Stimulated activated CD4-positive, alpha-beta T cell treated with anti-CD3 and anti-CD28 coated beads, Interleukin-4, amount 100 ng/mL, for 48 hours (primary cell): ENCODE results near the gene NIPAL4.
A peak's percentile ranks its signal among the peaks of the same experiment; 100 is the strongest.

Experiments used
- DNase-seq, 2 donors: peaks; one replicate each; pipeline ENCODE4 v3.0.0-alpha.2; 2020; ENCODE audit warnings: low read depth in 2 of 2

The NIPAL4 gene

GRCh38 chr5:157485340-157485739 lies 25.3 kb downstream of the NIPAL4 start:
- DNase-seq: no peak

GRCh38 chr5:157485811-157486210 lies 25.8 kb downstream of the NIPAL4 start:
- DNase-seq: no peak

GRCh38 chr5:157486221-157486681 lies 26.2 kb downstream of the NIPAL4 start:
- DNase-seq: no peak

DNA sequence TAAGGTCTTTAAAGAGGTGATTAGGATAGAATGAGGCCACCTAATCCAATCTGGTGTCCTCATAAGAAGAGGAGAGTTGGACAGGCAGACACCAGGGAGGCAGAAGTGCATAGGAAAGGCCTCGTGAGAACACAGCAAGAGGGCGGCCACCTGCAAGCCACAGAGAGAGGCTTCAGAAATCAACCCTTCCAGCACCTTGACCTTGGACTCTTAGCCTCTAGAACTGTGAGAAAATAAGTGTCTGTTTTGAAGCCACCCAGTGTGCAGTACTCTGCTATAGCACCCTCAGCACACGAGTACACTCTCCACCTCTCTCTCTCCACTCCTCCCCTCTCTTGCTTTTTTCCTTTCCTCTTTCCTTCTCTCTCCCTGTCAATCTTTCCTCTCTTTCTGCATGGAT lies 26.8 kb downstream of the NIPAL4 start:
- DNase-seq: no peak

- DNase-seq: no peak
Measured at GRCh38 chr5:157487358-157487757, 27.3 kb downstream of the NIPAL4 start.

DNA sequence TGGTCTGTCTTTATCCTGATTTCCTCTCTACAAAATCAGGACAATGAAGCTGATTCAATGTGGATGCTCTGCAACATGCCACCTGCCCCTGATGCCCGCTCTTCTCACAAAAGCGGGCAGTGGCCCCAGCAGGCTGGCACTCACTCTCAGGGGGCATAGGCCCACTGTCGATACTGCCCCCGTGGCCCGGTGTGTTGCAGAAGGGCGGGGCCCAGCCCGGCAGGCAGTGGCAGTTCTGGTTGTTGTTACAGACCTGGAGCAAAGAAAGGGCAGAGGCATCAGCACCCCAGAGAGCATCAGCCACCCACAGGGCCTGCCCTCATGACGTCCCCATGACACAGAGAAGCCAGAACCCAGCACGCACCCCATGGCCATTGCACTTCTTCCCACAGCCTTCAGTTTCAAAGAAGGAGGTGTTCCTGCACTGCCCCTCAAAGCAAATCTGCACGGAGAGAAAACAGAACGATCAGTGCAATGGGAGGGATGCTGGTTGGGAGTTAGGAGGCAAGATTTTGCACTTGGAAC lies 31.5 kb downstream of the NIPAL4 start:
- no peak for DNase-seq

- no peak for DNase-seq
Measured at GRCh38 chr5:157492886-157493285, 32.9 kb downstream of the NIPAL4 start.

DNA sequence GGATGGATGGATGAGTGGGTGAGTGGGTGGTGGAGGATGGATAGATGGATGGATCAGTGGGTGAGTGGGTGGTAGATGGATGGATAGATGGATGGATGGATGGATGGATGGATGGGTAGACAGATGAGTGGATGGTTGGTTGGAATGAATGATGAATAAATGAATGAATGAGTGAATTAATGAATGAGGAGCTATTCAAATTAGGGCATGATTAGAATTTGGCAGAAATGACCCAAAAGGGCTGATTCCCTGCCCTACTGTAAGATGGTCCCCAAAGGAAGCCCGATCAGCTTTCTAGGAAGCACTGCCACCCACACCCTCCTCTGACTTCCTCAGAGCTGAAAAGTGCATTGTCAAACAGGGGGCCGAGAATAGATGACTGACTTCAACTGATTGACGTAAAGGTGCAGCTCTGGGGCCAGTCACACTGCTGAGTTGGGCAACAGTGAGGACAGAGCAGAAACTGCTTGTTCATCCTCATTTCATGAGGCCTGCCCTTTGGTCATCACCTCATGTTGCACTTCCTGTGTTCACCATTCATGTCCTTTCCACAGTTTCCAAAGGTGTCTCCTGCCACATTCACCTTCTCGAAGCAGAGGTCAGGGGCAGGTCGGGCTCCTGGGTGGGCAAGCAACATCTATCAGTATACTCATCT lies 34.3 kb downstream of the NIPAL4 start:
- no peak for DNase-seq

- no peak for DNase-seq
Measured at GRCh38 chr5:157496864-157497263, 36.9 kb downstream of the NIPAL4 start.

DNA sequence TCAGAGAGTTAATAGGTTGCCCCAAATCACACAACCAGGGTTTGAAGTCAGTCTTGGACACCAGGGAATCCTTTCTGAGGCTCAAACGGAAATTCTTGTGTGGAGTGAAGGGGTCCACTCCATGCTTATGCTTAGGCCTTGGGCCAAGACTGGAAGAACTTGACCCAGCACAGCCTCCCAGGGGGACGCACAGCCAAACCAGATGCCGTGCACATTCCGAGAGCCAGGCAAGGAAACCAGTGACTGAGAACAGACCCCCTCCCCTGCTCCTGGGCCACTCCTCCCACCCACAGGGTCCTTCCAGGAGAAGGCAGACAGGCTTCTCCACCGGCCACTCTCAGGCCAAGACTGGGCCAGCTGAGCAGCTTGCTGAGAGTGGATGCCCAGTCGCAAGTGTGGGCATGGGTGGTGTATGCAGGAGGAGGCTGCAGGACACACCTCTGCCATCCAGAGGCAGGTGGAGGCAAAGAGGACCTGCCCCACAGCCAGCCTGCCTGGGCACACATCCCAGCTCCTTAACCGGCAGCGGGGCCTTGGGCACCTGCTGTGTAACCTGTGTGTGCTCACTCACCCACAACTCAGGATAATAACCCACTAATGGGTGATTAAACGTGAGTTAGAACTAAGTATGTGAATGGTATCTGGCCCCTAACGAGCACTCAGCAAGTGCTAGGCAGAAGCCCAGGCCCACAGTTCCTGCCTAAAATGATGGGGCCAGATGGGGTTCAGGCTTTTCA lies 38.0 kb downstream of the NIPAL4 start:
- no peak for DNase-seq

- DNase-seq: no peak
Measured at GRCh38 chr5:157502143-157502647, 42.2 kb downstream of the NIPAL4 start.

DNA sequence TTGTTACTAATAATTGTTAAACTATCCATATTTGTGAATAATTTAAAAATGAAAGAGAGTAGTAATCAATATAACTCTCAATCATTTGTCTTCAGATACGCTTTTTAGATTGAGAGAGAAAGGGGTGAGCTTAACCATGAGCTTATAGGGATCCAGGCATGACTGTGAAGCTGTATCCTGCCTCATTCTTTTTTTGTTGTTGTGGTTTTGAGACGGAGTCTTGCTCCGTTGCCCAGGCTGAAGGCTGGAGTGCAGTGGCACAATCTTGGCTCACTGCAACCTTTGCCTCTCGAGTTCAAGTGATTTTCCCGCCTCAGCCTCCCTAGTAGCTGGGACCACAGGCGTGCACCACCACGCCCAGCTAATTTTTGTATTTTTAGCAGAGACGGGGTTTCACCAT lies 44.0 kb downstream of the NIPAL4 start:
- no peak for DNase-seq

GRCh38 chr5:157505496-157505895 lies 45.5 kb downstream of the NIPAL4 start:
- no peak for DNase-seq

- DNase-seq: no peak
Measured at GRCh38 chr5:157506066-157506590, 46.1 kb downstream of the NIPAL4 start.

GRCh38 chr5:157506981-157507780 lies 47.2 kb downstream of the NIPAL4 start:
- no peak for DNase-seq

DNA sequence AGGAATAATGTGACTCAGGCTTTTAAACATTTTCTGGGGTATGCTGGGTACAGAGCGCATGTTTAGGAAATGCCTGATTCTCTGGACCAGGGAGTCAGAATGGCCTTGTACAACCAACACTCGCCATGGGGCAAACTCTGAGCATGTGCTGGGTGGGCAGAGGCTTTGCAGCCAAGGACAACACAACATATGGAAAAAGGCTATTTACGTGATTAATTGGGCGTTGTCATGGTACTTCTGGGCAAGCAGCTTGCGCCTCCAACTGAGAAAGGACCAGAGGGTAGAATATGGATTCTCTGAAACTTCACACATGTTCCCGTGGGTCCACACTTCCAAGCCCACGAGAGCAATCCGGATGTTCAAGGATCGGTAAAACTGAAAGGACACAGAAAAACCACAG lies 49.1 kb downstream of the NIPAL4 start:
- DNase-seq: no peak

GRCh38 chr5:157509587-157509986 lies 49.6 kb downstream of the NIPAL4 start:
- no peak for DNase-seq

- DNase-seq: no peak
Measured at GRCh38 chr5:157510682-157511081, 50.7 kb downstream of the NIPAL4 start.

GRCh38 chr5:157511651-157512644 lies 51.9 kb downstream of the NIPAL4 start:
- peak; percentile 17 to 38 for DNase-seq

- DNase-seq: no peak
Measured at GRCh38 chr5:157513182-157513581, 53.2 kb downstream of the NIPAL4 start.

GRCh38 chr5:157514974-157515373 lies 55.0 kb downstream of the NIPAL4 start:
- no peak for DNase-seq
